ENCODE measurements around the gene GOLGA3.

DNA sequence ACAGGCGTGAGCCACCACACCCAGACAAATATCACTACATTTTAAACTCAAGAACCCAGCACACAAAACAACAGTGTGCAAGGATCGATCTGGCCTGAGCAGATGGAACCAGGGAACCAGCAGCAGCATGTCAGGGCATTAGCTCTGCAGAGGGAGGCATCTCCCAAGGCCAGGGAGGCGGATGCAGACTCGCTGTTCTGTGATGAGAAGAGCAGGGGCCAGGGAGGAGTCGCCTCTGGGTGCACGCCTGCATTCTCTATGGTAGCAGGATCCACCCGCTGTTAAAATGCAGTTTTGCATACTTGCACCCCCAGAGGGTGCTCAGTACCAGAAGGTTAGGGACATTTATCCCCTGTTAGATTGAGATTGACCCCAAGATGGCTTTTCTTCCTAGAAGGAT, 100.2 kb downstream of the GOLGA3 start:
- TF ChIP-seq SP1 (IDR thresholded peaks at IDR 0.05) = no peak
- TF ChIP-seq, protein P1, sequence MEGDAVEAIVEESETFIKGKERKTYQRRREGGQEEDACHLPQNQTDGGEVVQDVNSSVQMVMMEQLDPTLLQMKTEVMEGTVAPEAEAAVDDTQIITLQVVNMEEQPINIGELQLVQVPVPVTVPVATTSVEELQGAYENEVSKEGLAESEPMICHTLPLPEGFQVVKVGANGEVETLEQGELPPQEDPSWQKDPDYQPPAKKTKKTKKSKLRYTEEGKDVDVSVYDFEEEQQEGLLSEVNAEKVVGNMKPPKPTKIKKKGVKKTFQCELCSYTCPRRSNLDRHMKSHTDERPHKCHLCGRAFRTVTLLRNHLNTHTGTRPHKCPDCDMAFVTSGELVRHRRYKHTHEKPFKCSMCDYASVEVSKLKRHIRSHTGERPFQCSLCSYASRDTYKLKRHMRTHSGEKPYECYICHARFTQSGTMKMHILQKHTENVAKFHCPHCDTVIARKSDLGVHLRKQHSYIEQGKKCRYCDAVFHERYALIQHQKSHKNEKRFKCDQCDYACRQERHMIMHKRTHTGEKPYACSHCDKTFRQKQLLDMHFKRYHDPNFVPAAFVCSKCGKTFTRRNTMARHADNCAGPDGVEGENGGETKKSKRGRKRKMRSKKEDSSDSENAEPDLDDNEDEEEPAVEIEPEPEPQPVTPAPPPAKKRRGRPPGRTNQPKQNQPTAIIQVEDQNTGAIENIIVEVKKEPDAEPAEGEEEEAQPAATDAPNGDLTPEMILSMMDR (IDR thresholded peaks at IDR 0.05; ENCODE audit: low read depth, low read length, missing input control) = no peak
- TF ChIP-seq ATF3 (IDR thresholded peaks at IDR 0.05) = no peak
- TF ChIP-seq EGR1 (IDR thresholded peaks at IDR 0.05; ENCODE audit: low read depth in 2 of 2) = no peak
- no peak for TF ChIP-seq GABPA (IDR thresholded peaks at IDR 0.05 in 1 of 2, conservative IDR thresholded peaks at IDR 0.05 in 1 of 2)
- TF ChIP-seq TAF1 (conservative IDR thresholded peaks at IDR 0.05) = no peak
- no peak for TF ChIP-seq FOXA1 (IDR thresholded peaks at IDR 0.05)
